ENCODE measurements around the gene MYBPC2. TPM values are rescaled to one million over a fixed set of nuclear protein-coding genes. Genes with fewer than 3 reads are reported as not detected.
A peak's percentile ranks its signal among the peaks of the same experiment; 100 is the strongest.

Gene MYBPC2
- total and polyA plus RNA-seq, 7 donors = 0.95 TPM; not detected in 6

DNA sequence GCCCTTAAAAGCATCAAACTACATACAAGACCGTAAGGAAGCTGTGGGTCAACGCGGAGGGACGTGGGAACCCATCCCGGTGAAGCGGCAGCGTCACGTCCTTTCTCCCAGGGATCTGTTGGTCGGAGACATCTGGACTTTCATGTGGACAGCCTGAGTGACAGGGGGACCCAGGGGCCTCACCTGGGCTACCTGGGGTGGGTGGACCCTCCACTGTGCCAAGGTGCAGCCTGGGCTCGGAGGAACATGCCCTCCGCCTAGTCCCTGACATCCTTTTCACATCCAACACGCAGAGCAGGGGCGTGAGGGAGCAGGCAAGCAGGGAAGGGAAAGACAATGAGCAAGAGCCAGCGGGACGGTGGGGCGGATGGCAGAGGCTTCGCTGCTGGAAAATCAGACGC lies 57.7 kb downstream of the MYBPC2 start:
- H3K27ac ChIP-seq = no peak overlapping the region
- no peaks in the 10 kb centered on the region for H3K9me3 ChIP-seq
- WGBS, 2 donors = 96 to 97% methylated on average over 18 of the region's 18 CpGs
- TF ChIP-seq POLR2A (IDR thresholded peaks at IDR 0.05) (no peak), POLR2AphosphoS5 (IDR thresholded peaks at IDR 0.05) (no peak), EP300 (IDR thresholded peaks at IDR 0.05) (no peak)
- TF ChIP-seq, protein P1, sequence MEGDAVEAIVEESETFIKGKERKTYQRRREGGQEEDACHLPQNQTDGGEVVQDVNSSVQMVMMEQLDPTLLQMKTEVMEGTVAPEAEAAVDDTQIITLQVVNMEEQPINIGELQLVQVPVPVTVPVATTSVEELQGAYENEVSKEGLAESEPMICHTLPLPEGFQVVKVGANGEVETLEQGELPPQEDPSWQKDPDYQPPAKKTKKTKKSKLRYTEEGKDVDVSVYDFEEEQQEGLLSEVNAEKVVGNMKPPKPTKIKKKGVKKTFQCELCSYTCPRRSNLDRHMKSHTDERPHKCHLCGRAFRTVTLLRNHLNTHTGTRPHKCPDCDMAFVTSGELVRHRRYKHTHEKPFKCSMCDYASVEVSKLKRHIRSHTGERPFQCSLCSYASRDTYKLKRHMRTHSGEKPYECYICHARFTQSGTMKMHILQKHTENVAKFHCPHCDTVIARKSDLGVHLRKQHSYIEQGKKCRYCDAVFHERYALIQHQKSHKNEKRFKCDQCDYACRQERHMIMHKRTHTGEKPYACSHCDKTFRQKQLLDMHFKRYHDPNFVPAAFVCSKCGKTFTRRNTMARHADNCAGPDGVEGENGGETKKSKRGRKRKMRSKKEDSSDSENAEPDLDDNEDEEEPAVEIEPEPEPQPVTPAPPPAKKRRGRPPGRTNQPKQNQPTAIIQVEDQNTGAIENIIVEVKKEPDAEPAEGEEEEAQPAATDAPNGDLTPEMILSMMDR (IDR thresholded peaks at IDR 0.05) = no peak
- peaks cover 0 to 5% (median 0%) of the 10 kb centered on the region in 4 donors for H3K36me3 ChIP-seq
- peaks cover 13 to 60% (median 41%) of the 10 kb centered on the region in 3 donors for H3K27me3 ChIP-seq
- H3K4me3 ChIP-seq = no peak overlapping the region
- peak; percentile 58 for DNase-seq
- intact Hi-C loops (cut with DNase I) = no loop called here
- H3K4me1 ChIP-seq = no peaks in the 10 kb centered on the region

DNA sequence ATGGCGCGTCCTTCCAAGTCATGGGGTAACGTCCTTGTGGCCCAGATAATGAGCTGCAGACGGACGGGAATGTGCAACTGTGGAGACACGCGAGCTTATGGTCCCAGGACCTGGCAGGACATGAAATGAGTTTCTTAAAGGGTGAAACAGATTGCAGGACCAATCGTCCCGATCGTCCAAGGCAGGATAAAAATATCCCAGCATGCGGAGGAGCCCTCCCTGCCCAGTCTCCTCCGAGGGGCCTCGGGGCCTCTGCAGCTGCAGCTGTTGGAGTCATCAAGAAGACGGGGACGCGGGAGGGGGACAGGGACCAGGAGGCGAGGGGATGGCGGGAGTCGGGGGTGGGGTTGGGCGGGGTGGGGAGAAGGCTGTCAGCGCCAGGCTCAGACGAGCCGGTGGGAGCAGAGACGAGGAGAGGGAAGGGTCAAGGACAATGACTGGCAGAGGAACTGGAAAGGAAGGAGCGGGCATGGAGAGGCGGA lies 58.3 kb downstream of the MYBPC2 start:
- peak; percentile 36 for DNase-seq
- intact Hi-C loops (cut with DNase I) = no loop called here
- TF ChIP-seq POLR2A (IDR thresholded peaks at IDR 0.05) (no peak), POLR2AphosphoS5 (IDR thresholded peaks at IDR 0.05) (no peak), EP300 (IDR thresholded peaks at IDR 0.05) (no peak)
- TF ChIP-seq, protein P1 (IDR thresholded peaks at IDR 0.05) = no peak
- H3K4me1 ChIP-seq = no peaks in the 10 kb centered on the region
- no peak overlapping the region for H3K27ac ChIP-seq
- no peak overlapping the region for H3K4me3 ChIP-seq
- H3K9me3 ChIP-seq = no peaks in the 10 kb centered on the region
- WGBS, 2 donors = 43 to 48% methylated on average over 26 of the region's 26 CpGs
- peaks cover 13 to 57% (median 41%) of the 10 kb centered on the region in 3 donors for H3K27me3 ChIP-seq
- peaks cover 0 to 4% (median 0%) of the 10 kb centered on the region in 4 donors for H3K36me3 ChIP-seq

DNA sequence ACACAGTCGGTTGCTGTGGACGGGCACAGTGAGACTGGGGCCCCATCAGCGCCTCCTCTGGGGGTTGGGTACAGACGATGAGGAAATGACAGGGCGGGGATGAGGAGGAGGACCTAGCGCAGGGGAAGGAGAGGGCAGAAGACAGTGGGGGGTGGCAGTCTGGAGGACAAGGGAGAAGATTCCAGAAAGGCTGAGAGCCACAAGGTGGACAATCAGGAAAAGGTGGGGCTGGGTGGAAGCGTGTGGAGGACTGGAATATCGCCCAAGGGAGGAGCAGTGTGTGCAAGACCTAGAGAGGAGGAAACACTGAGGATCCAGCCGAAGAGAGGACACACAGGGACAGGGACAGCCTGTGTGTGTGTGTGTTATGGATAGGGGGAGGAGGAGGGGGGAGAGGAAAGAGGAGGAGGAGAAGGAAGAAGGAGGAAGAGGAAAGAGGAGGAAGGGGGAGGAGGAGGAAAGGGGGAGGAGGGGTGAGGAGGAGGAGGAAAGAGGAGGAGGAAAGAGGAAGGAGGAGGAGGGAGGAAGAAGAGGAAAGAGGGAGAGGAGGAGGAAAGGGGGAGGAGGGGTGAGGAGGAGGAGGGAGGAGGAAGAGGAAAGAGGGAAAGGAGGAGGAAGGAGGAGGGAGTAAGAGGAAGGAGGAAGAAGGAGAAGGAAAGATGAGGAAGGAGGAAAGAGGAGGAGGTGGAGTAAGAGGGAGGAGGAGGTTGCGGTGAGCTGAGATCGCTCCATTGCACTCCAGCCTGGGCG lies 59.8 kb downstream of the MYBPC2 start:
- no peak for TF ChIP-seq POLR2A (IDR thresholded peaks at IDR 0.05)
- Histone ChIP-seq H3K4me1 (no peaks in the 10 kb centered on the region), H3K9me3 (no peaks in the 10 kb centered on the region), H3K27ac (no peak overlapping the region), H3K27me3 (peaks cover 7 to 43% (median 31%) of the 10 kb centered on the region in 3 donors), H3K4me3 (no peak overlapping the region), H3K36me3 (peaks cover 0 to 4% (median 0%) of the 10 kb centered on the region in 4 donors)
- 19% methylated on average over 11 of the region's 12 CpGs for WGBS, 2 donors
- intact Hi-C loops (cut with DNase I) = no loop called here
- peak; percentile 45 for DNase-seq

DNA sequence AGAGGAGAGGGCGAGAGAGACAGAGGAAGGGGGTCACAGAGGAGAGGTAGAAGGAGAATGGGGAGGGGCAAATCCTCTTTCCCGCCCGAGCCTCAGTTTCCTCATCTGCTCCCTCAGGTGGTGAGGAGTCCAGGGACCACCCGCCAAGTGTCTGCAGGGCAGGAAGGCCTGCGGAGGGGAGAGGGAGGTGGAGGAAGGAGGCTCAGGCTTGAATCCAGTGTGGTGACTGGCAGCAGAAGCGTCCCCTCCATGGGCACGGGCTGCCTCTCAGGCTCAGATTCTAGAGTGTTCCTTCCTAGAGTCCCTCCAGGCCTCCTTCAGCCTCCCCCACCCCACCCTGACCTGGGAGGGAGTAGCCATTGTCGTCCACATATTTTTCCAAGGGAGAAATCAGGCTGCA lies 60.5 kb downstream of the MYBPC2 start:
- TF ChIP-seq, protein P1 (IDR thresholded peaks at IDR 0.05) = no peak
- TF ChIP-seq POLR2AphosphoS5 (IDR thresholded peaks at IDR 0.05) (no peak), POLR2A (IDR thresholded peaks at IDR 0.05) (no peak), EP300 (IDR thresholded peaks at IDR 0.05) (no peak)
- 78 to 88% methylated on average over 8 of the region's 8 CpGs for WGBS, 2 donors
- DNase-seq = peak; percentile 28
- Histone ChIP-seq H3K36me3 (peaks cover 0 to 4% (median 0%) of the 10 kb centered on the region in 4 donors), H3K27me3 (peaks cover 5 to 37% (median 27%) of the 10 kb centered on the region in 3 donors), H3K4me3 (no peak overlapping the region), H3K27ac (no peak overlapping the region), H3K9me3 (no peaks in the 10 kb centered on the region), H3K4me1 (no peaks in the 10 kb centered on the region)
- intact Hi-C loops (cut with DNase I) = no loop called here

DNA sequence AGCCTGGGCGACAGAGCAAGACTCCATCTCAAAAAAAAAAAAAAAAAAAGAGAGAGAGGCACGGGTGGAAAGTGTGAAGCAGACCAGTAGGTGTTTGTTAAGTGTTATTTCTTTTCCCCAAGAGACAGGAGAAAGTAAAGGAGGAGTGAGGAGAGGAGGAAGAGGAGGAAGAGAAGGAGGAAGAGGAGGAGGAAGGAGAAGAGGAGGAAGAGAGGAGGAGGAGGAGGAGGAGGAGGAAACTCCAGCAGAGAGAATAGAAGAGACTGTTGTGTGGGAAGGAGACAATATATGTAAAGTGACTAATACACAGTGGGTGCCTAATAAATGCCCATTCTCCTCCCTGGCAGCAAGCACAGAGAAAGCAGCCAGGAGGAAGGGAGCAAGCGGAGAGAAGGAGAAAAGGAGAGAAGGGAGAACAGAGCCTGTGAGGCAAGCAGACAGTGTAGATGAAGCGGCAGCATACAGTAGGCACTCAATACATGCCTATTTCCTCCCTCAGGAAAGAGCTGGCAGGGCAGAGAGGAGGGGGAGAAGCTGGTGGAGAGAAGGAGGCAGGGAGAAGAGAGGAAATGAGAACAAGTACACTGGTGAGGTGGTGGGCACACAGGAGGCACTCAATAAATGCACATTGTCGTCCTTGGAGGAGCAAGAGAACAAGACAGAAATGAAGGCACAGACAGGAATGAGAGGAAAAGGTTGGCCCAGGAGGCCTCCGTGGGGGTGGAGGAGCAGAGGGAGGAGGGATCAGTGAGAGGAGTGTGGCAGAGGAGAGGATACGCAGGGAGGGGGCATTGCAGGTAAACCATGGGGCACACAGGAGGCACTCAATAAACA lies 61.7 kb downstream of the MYBPC2 start:
- TF ChIP-seq, protein P1 (IDR thresholded peaks at IDR 0.05) = no peak
- no peak for TF ChIP-seq POLR2A (IDR thresholded peaks at IDR 0.05)
- TF ChIP-seq EP300 (IDR thresholded peaks at IDR 0.05) = no peak
- TF ChIP-seq POLR2AphosphoS5 (IDR thresholded peaks at IDR 0.05) = no peak
- WGBS, 2 donors = 70 to 77% methylated on average over 7 of the region's 7 CpGs
- no peaks in the 10 kb centered on the region for H3K9me3 ChIP-seq
- H3K4me3 ChIP-seq = no peak overlapping the region
- peaks cover 5 to 25% (median 18%) of the 10 kb centered on the region in 3 donors for H3K27me3 ChIP-seq
- H3K4me1 ChIP-seq = no peaks in the 10 kb centered on the region
- H3K27ac ChIP-seq = no peak overlapping the region
- DNase-seq = peak; percentile 26
- intact Hi-C loops (cut with DNase I) = no loop called here
- peaks cover 0 to 4% (median 0%) of the 10 kb centered on the region in 4 donors for H3K36me3 ChIP-seq

All from sigmoid colon (tissue), 7 donors.